HepG2 (cell line): ENCODE results near the gene PKLR. TPM values are rescaled to one million over a fixed set of nuclear protein-coding genes. Genes with fewer than 3 reads are reported as not detected.

Source experiments
- FOXP1 ChIP-seq, 2 experiments: fragments of 450-650 bp in 1 of 2; IDR thresholded peaks; 2 replicates each; pipeline ENCODE4 v1.6.1; 2017 to 2018; ENCODE audit warnings: antibody characterized with exemption in 1 of 2
- HNRNPK ChIP-seq: fragments of 200-400 bp; formaldehyde crosslinking; IDR thresholded peaks from 2 replicates; pipeline ENCODE4 v1.6.1; 2018; ENCODE audit warnings: low read length, low read depth, moderate library complexity, mild to moderate bottlenecking; ENCODE audit not compliant: poor library complexity, severe bottlenecking
- KAT8 ChIP-seq: IDR thresholded peaks from 2 replicates; pipeline ENCODE4 v1.6.1; 2016; ENCODE audit warnings: missing genetic modification reagents, missing compliant biosample characterization
- PHF21A ChIP-seq: sonication (generic); formaldehyde crosslinking; IDR thresholded peaks from 2 replicates; pipeline ENCODE4 v1.5.0; 2020; ENCODE audit warnings: mild to moderate bottlenecking, missing genetic modification reagents
- SP140L ChIP-seq: sonication (generic); formaldehyde crosslinking; IDR thresholded peaks from 2 replicates; pipeline ENCODE4 v1.4.0; 2020; ENCODE audit warnings: missing genetic modification reagents, borderline replicate concordance
- XRCC5 ChIP-seq: fragments of 200-400 bp; formaldehyde crosslinking; optimal IDR thresholded peaks from 2 replicates; pipeline ENCODE3; 2017; ENCODE audit warnings: mild to moderate bottlenecking, low read length
- ZFP37 ChIP-seq: sonication (generic); formaldehyde crosslinking; IDR thresholded peaks from 2 replicates; pipeline ENCODE4 v1.4.0; 2020; ENCODE audit warnings: missing genetic modification reagents, borderline replicate concordance
- ZKSCAN1 ChIP-seq: fragments of 150-350 bp; IDR thresholded peaks from 2 replicates; pipeline ENCODE4 v1.6.1; 2014; ENCODE audit warnings: low read length
- ZMAT3 ChIP-seq: sonication (generic); formaldehyde crosslinking; conservative IDR thresholded peaks from 2 replicates; pipeline ENCODE4 v1.7.0; 2021; ENCODE audit warnings: missing genetic modification reagents
- ZNF136 ChIP-seq: sonication (generic); formaldehyde crosslinking; IDR thresholded peaks from 2 replicates; pipeline ENCODE4 v1.8.1; 2022; ENCODE audit warnings: low read depth, mild to moderate bottlenecking, moderate library complexity, missing genetic modification reagents
- ZNF282 ChIP-seq: fragments of 450-650 bp; IDR thresholded peaks from 2 replicates; pipeline ENCODE4 v1.6.1; 2018; ENCODE audit not compliant: partially characterized antibody
- ZNF431 ChIP-seq: sonication (generic); formaldehyde crosslinking; IDR thresholded peaks from 2 replicates; pipeline ENCODE4 v1.9.0; 2022; ENCODE audit warnings: missing genetic modification reagents, low read depth, mild to moderate bottlenecking, borderline replicate concordance
- ZNF546 ChIP-seq: sonication (generic); formaldehyde crosslinking; conservative IDR thresholded peaks from 2 replicates; pipeline ENCODE4 v1.8.1; 2023; ENCODE audit warnings: mild to moderate bottlenecking, missing genetic modification reagents
- ZNF547 ChIP-seq: sonication (generic); formaldehyde crosslinking; IDR thresholded peaks from 2 replicates; pipeline ENCODE4 v1.5.1; 2020; ENCODE audit warnings: mild to moderate bottlenecking, missing genetic modification reagents
- ZNF619 ChIP-seq: sonication (generic); formaldehyde crosslinking; IDR thresholded peaks from 2 replicates; pipeline ENCODE4 v1.4.0; 2020; ENCODE audit warnings: mild to moderate bottlenecking, missing genetic modification reagents
- polyA plus RNA-seq, 8 experiments: library from polyadenylated mRNA; depleted of rRNA in 3 of 8; stranded (reverse) in 7 of 8; unstranded in 1 of 8; fragments of >200 nt; fragmentation: Illumina TruSeq in 4 of 8; extraction: Trizol in 4 of 8; gene quantifications; 2 replicates each; pipeline versions ENCODE4 v1.2.1 to v1.2.3, GENCODE V29; 2011 to 2016; ENCODE audit warnings: low read depth in 4 of 8, missing spikeins in 1 of 8, mixed read lengths in 1 of 8; ENCODE audit not compliant: insufficient read depth in 1 of 8
- total RNA-seq, 5 experiments: library from RNA; depleted of rRNA; stranded (reverse); fragments of >200 nt; fragmentation: Illumina TruSeq; extraction: Trizol; gene quantifications; 2 replicates each; pipeline ENCODE4 v1.2.3, GENCODE V29; 2016; ENCODE audit warnings: low read depth in 1 of 5
- TF ChIP-seq, protein P1 (sequence below), 2 experiments: IDR thresholded peaks; 2 replicates each; pipeline ENCODE4 v1.6.1; 2011 to 2012; ENCODE audit warnings: low read length in 2 of 2, borderline replicate concordance in 1 of 2, low read depth in 1 of 2, mild to moderate bottlenecking in 1 of 2, moderate library complexity in 1 of 2
- TF ChIP-seq, protein P2 (sequence below): sonication (generic); formaldehyde crosslinking; IDR thresholded peaks from 2 replicates; pipeline ENCODE4 v1.5.0; 2020; ENCODE audit warnings: mild to moderate bottlenecking, missing genetic modification reagents, moderate library complexity
- TF ChIP-seq, protein P3 (sequence below): sonication (generic); formaldehyde crosslinking; IDR thresholded peaks from 2 replicates; pipeline ENCODE4 v1.5.0; 2020; ENCODE audit warnings: missing genetic modification reagents
- TF ChIP-seq, protein P4 (sequence below): IDR thresholded peaks from 2 replicates; pipeline ENCODE4 v1.6.1; 2018; ENCODE audit warnings: missing genetic modification reagents, mild to moderate bottlenecking, missing compliant biosample characterization
- TF ChIP-seq, protein P5 (sequence below): sonication (generic); formaldehyde crosslinking; IDR thresholded peaks from 2 replicates; pipeline ENCODE4 v1.4.0; 2020; ENCODE audit warnings: missing genetic modification reagents, mild to moderate bottlenecking, borderline replicate concordance

Gene PKLR
- total and polyA plus RNA-seq, 2 of the 13 experiments (the other 11 are each of a cell fraction or from before 2014, with no cell fraction given), result 10.3 to 29.3 TPM

DNA sequence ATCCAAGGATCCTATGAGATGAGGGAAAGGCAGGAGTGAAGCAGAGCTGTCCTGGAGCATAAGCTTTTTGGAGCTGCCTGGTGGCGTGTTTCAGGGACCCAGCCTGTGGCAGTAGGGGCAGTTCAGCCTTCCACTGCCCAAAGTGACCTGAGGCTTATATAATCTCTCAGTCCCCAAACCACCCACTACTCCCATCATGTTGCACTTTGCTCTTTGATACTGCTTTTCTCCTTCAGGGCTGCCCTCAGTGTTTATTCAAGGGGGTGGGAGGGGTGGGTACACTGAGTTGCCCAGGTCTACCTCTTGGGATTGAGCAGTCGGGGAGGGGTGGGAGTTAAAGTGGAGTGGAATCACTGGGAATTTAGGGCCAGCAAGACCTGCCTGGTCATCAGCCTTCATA lies 14.7 kb downstream of the PKLR start (continued):
- TF ChIP-seq ZNF282 (no peak), ZNF431 (CRISPR knock-in tag) (no peak), PHF21A (CRISPR knock-in tag) (no peak), ZNF619 (CRISPR knock-in tag) (no peak), ZKSCAN1 (no peak), FOXP1 (IDR thresholded peaks at IDR 0.05) (no peak), FOXP1 (CRISPR knock-in tag; IDR thresholded peaks at IDR 0.05) (0 out of 2 replicates have a peak, but pooled peaks have one; percentile 12), HNRNPK (no peak), XRCC5 (peak; percentile 22), ZNF136 (CRISPR knock-in tag) (no peak), ZFP37 (no peak), ZNF546 (CRISPR knock-in tag) (0 out of 2 replicates have a peak, but pooled peaks have one; percentile 2), ZMAT3 (CRISPR knock-in tag) (no peak), SP140L (CRISPR knock-in tag) (no peak), KAT8 (CRISPR knock-in tag) (no peak), ZNF547 (no peak)
- TF ChIP-seq, protein P1, sequence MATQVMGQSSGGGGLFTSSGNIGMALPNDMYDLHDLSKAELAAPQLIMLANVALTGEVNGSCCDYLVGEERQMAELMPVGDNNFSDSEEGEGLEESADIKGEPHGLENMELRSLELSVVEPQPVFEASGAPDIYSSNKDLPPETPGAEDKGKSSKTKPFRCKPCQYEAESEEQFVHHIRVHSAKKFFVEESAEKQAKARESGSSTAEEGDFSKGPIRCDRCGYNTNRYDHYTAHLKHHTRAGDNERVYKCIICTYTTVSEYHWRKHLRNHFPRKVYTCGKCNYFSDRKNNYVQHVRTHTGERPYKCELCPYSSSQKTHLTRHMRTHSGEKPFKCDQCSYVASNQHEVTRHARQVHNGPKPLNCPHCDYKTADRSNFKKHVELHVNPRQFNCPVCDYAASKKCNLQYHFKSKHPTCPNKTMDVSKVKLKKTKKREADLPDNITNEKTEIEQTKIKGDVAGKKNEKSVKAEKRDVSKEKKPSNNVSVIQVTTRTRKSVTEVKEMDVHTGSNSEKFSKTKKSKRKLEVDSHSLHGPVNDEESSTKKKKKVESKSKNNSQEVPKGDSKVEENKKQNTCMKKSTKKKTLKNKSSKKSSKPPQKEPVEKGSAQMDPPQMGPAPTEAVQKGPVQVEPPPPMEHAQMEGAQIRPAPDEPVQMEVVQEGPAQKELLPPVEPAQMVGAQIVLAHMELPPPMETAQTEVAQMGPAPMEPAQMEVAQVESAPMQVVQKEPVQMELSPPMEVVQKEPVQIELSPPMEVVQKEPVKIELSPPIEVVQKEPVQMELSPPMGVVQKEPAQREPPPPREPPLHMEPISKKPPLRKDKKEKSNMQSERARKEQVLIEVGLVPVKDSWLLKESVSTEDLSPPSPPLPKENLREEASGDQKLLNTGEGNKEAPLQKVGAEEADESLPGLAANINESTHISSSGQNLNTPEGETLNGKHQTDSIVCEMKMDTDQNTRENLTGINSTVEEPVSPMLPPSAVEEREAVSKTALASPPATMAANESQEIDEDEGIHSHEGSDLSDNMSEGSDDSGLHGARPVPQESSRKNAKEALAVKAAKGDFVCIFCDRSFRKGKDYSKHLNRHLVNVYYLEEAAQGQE (IDR thresholded peaks at IDR 0.05; ENCODE audit: borderline replicate concordance in 1 of 2, low read depth in 1 of 2, low read length in 2 of 2), result no peak
- TF ChIP-seq, protein P2, sequence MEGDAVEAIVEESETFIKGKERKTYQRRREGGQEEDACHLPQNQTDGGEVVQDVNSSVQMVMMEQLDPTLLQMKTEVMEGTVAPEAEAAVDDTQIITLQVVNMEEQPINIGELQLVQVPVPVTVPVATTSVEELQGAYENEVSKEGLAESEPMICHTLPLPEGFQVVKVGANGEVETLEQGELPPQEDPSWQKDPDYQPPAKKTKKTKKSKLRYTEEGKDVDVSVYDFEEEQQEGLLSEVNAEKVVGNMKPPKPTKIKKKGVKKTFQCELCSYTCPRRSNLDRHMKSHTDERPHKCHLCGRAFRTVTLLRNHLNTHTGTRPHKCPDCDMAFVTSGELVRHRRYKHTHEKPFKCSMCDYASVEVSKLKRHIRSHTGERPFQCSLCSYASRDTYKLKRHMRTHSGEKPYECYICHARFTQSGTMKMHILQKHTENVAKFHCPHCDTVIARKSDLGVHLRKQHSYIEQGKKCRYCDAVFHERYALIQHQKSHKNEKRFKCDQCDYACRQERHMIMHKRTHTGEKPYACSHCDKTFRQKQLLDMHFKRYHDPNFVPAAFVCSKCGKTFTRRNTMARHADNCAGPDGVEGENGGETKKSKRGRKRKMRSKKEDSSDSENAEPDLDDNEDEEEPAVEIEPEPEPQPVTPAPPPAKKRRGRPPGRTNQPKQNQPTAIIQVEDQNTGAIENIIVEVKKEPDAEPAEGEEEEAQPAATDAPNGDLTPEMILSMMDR, result no peak
- TF ChIP-seq, protein P3, sequence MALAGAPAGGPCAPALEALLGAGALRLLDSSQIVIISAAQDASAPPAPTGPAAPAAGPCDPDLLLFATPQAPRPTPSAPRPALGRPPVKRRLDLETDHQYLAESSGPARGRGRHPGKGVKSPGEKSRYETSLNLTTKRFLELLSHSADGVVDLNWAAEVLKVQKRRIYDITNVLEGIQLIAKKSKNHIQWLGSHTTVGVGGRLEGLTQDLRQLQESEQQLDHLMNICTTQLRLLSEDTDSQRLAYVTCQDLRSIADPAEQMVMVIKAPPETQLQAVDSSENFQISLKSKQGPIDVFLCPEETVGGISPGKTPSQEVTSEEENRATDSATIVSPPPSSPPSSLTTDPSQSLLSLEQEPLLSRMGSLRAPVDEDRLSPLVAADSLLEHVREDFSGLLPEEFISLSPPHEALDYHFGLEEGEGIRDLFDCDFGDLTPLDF, result no peak
- TF ChIP-seq, protein P4, sequence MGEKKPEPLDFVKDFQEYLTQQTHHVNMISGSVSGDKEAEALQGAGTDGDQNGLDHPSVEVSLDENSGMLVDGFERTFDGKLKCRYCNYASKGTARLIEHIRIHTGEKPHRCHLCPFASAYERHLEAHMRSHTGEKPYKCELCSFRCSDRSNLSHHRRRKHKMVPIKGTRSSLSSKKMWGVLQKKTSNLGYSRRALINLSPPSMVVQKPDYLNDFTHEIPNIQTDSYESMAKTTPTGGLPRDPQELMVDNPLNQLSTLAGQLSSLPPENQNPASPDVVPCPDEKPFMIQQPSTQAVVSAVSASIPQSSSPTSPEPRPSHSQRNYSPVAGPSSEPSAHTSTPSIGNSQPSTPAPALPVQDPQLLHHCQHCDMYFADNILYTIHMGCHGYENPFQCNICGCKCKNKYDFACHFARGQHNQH (CRISPR knock-in tag), result no peak
- TF ChIP-seq, protein P5, sequence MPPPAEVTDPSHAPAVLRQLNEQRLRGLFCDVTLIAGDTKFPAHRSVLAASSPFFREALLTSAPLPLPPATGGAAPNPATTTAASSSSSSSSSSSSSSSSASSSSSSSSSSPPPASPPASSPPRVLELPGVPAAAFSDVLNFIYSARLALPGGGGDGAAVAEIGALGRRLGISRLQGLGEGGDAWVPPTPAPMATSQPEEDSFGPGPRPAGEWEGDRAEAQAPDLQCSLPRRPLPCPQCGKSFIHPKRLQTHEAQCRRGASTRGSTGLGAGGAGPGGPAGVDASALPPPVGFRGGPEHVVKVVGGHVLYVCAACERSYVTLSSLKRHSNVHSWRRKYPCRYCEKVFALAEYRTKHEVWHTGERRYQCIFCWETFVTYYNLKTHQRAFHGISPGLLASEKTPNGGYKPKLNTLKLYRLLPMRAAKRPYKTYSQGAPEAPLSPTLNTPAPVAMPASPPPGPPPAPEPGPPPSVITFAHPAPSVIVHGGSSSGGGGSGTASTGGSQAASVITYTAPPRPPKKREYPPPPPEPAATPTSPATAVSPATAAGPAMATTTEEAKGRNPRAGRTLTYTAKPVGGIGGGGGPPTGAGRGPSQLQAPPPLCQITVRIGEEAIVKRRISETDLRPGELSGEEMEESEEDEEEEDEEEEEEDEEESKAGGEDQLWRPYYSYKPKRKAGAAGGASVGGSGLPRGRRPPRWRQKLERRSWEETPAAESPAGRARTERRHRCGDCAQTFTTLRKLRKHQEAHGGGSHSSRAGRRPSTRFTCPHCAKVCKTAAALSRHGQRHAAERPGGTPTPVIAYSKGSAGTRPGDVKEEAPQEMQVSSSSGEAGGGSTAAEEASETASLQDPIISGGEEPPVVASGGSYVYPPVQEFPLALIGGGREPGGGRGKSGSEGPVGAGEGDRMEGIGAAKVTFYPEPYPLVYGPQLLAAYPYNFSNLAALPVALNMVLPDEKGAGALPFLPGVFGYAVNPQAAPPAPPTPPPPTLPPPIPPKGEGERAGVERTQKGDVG (CRISPR knock-in tag), result no peak
